Measurements from ENCODE around the gene USP6NL. TPM values are rescaled to one million over a fixed set of nuclear protein-coding genes. Genes with fewer than 3 reads are reported as not detected.

The USP6NL gene
- total and polyA plus RNA-seq, 10 of the 15 experiments (the other 5 are each of a cell fraction or from before 2014, with no cell fraction given) = 4.0 to 27.7 (median 18.2) TPM

DNA sequence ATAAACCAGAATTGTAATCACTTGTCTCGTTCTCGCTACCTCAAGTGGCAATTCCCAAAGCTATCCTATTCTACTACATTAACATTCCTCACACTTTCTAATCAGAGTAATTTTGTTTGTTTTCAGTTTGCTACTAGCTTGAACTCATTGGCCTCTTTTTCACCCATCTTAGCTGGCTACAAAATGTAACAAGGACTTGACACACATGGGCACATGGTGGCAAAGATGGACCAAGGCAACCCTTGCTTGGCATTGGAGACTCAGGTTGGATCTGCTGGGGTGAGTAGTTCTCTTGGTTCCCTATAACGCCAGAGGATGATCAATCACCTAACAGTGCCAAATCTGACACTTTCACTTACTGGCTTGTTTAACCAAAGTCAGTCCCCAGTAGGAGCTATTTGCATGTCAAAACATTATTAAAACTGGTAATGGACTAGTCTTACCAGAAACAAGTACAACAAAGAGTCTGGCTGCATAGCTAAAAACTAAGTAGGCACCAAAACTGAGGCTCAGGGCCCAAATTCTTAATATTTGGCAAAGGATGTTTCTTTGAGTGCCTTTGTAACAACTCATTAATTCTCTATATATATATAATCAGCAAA, 1.9 kb downstream of the USP6NL start:
- intact Hi-C loops (cut with micrococcal nuclease; ENCODE audit: unreplicated experiment) = loop anchor here (2.0 to 10.0 kb wide), 5 partner anchors 55 to 445 kb away; no protein-coding TSS in a partner anchor
- peak overlapping the region; percentile 91 for H3K27ac ChIP-seq (ENCODE audit: control insufficient read depth, insufficient read depth)
- H3K27me3 ChIP-seq (replicated peaks in 1 of 2; ENCODE audit: control insufficient read depth in 2 of 2, insufficient read depth in 2 of 2, low read length in 1 of 2) = no peaks in the 10 kb centered on the region
- RAD21 ChIA-PET (ENCODE audit: unreplicated experiment) = interaction anchor here (0.8 to 5.2 kb wide), 18 partner anchors 9 to 115 kb away, joined by 3 to 32 read pairs (median 4); no protein-coding TSS in a partner anchor
- POLR2A ChIA-PET = interaction anchor here (0.7 to 4.2 kb wide), 10 partner anchors 8 to 333 kb away, joined by 3 to 12 read pairs (median 3); no protein-coding TSS in a partner anchor
- peak; percentile 43 for ATAC-seq
- peak overlapping the region; percentile 97 for H3K4me2 ChIP-seq (ENCODE audit: control insufficient read depth, insufficient read depth)
- peaks cover 10% of the 10 kb centered on the region for H3K4me1 ChIP-seq (ENCODE audit: control insufficient read depth, insufficient read depth, low read length)
- FAIRE-seq = no peak
- SMC1A ChIA-PET (ENCODE audit: uncharacterized antibody, unreplicated experiment) = interaction anchor here (0.7 to 4.8 kb wide), 27 partner anchors 12 to 147 kb away, joined by 3 to 57 read pairs (median 9); no protein-coding TSS in a partner anchor
- H3K4me3 ChIP-seq = peak overlapping the region; percentile 98
- peak overlapping the region; percentile 92 for H3K9ac ChIP-seq (ENCODE audit: control insufficient read depth, insufficient read depth, low read length)
- H3K9me3 ChIP-seq (replicated peaks; ENCODE audit: control insufficient read depth, insufficient read depth, low read length) = no peaks in the 10 kb centered on the region
- in situ Hi-C loops (cut with MboI) = no loop called here
- TSS peak; percentile 69 for BruUV-seq (replicated peaks)
- no peaks in the 10 kb centered on the region for H3K36me3 ChIP-seq (ENCODE audit: control insufficient read depth in 2 of 2, insufficient read depth in 2 of 2, low read length in 1 of 2)
- CTCF ChIA-PET = interaction anchor here (0.7 to 2.9 kb wide), 9 partner anchors 8 to 90 kb away, joined by 3 to 10 read pairs (median 5); no protein-coding TSS in a partner anchor
- WGBS (ENCODE audit: insufficient coverage, insufficient replicate concordance, low lambda C conversion rate, missing lambda C conversion rate) = 0% methylated on average over 3 of the region's 3 CpGs
- peak; percentile 78 for DNase-seq (ENCODE audit: low read depth, low spot score)
- H3K79me2 ChIP-seq (ENCODE audit: control insufficient read depth, insufficient read depth, low read length) = peaks cover 69% of the 10 kb centered on the region
- no peaks in the 10 kb centered on the region for H4K20me1 ChIP-seq (ENCODE audit: control insufficient read depth, insufficient read depth)
- no peak overlapping the region for H2AFZ ChIP-seq (ENCODE audit: control insufficient read depth, low read depth, low read length)
- TF ChIP-seq SMAD5 (IDR thresholded peaks at IDR 0.05; ENCODE audit: low read depth) = no peak
- no peak for TF ChIP-seq RELA (IDR thresholded peaks at IDR 0.05; ENCODE audit: borderline replicate concordance, partially characterized antibody)
- TF ChIP-seq SUPT20H (IDR thresholded peaks at IDR 0.05; ENCODE audit: borderline replicate concordance, control insufficient read depth, low read depth, low read length) = no peak
- TF ChIP-seq PRDM15 (CRISPR knock-in tag; IDR thresholded peaks at IDR 0.05) = no peak
- TF ChIP-seq RCOR1 (conservative IDR thresholded peaks at IDR 0.05; ENCODE audit: low read depth, low read length) = no peak
- TF ChIP-seq HCFC1 (IDR thresholded peaks at IDR 0.05; ENCODE audit: low read length) = no peak
- no peak for TF ChIP-seq TCF7 (IDR thresholded peaks at IDR 0.05; ENCODE audit: borderline replicate concordance)
- no peak for TF ChIP-seq ATF7 (IDR thresholded peaks at IDR 0.05; ENCODE audit: low read depth)
- no peak for TF ChIP-seq SP1 (IDR thresholded peaks at IDR 0.05; ENCODE audit: low read depth, low read length)
- TF ChIP-seq EGR1 (IDR thresholded peaks at IDR 0.05; ENCODE audit: borderline replicate concordance in 1 of 2, low read depth in 2 of 2, low read length in 2 of 2) = no peak
- 0 out of 2 replicates have a peak, but pooled peaks have one; percentile 32 for TF ChIP-seq YY1 (IDR thresholded peaks at IDR 0.05; ENCODE audit: low read depth, low read length)
- TF ChIP-seq MEF2B (IDR thresholded peaks at IDR 0.05; ENCODE audit: partially characterized antibody, poor library complexity, severe bottlenecking) = no peak
- no peak for TF ChIP-seq E2F4 (IDR thresholded peaks at IDR 0.05; ENCODE audit: low read depth, low read length)
- no peak for TF ChIP-seq CHD1 (IDR thresholded peaks at IDR 0.05; ENCODE audit: low read depth, low read length)
- no peak for TF ChIP-seq PAX5 (IDR thresholded peaks at IDR 0.05; ENCODE audit: borderline replicate concordance, low read depth, low read length)
- TF ChIP-seq MEF2A (IDR thresholded peaks at IDR 0.05; ENCODE audit: insufficient read depth, low read depth, low read length) = no peak
- no peak for TF ChIP-seq TCF12 (IDR thresholded peaks at IDR 0.05; ENCODE audit: low read depth, low read length)
- TF ChIP-seq SIN3A (IDR thresholded peaks at IDR 0.05; ENCODE audit: low read depth, low read length) = no peak
- no peak for TF ChIP-seq ETV6 (conservative IDR thresholded peaks at IDR 0.05 in 1 of 2, IDR thresholded peaks at IDR 0.05 in 1 of 2; ENCODE audit: borderline replicate concordance in 1 of 2, low read depth in 1 of 2)
- no peak for TF ChIP-seq KDM1A (IDR thresholded peaks at IDR 0.05; ENCODE audit: borderline replicate concordance)
- TF ChIP-seq FOXM1 (IDR thresholded peaks at IDR 0.05; ENCODE audit: low read depth, low read length) = no peak

Data from GM12878 (cell line).